ENCODE measurements around the gene C11orf54.

The C11orf54 gene

DNA sequence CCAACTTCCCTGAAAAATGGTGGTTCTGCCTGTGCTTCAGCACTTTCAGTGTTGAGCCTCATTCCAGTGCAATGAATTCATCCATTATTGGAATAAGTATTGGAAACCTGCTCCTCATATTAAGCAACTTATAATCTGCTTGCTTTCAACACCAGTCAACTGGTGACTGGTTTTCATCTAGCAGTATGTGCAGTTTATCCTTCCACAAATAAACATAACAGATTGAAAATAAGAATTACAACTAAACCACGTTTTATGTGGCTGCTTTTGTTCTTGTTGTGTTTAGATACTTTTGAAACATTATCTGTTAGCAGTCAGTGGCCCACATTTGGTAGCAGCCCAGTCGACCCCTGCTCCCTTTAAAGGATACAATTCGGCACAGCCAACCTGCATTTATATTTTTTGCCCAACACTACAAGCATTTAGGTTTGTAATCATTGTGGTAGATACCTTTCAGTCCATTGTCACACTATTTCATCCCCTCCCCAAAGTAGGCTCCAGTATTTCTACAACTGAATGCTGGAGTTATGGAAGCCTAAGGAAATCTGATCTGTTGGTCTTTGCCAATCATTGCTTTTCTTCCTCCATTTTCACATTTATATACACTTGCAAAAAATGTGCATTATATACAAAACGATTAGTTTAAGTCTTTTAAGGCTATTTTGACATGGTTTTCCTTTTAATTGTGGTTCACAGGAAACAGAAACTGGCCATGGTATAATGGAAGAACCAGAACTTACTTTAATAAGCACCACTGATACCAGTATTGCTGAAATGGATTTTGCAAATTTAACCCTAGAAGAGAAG lies 13.3 kb upstream of the C11orf54 start:
- H3K36me3 Mint-ChIP-seq (ENCODE audit: low read depth): peaks cover 92% of the 10 kb centered on the region
- H3K4me3 Mint-ChIP-seq: no peak overlapping the region
- no peak for DNase-seq
- H3K9me3 Mint-ChIP-seq: no peaks in the 10 kb centered on the region
- H3K27ac Mint-ChIP-seq: peak overlapping the region; percentile 80
- peaks cover 22% of the 10 kb centered on the region for H3K4me1 Mint-ChIP-seq (ENCODE audit: low read depth)
- no peaks in the 10 kb centered on the region for H3K27me3 Mint-ChIP-seq

GRCh38 chr11:93728792-93729128 lies 12.7 kb upstream of the C11orf54 start:
- no peak for DNase-seq
- no peaks in the 10 kb centered on the region for H3K27me3 Mint-ChIP-seq
- H3K36me3 Mint-ChIP-seq (ENCODE audit: low read depth): peaks cover 95% of the 10 kb centered on the region
- peak overlapping the region; percentile 80 for H3K27ac Mint-ChIP-seq
- H3K4me3 Mint-ChIP-seq: no peak overlapping the region
- peaks cover 28% of the 10 kb centered on the region for H3K4me1 Mint-ChIP-seq (ENCODE audit: low read depth)
- no peaks in the 10 kb centered on the region for H3K9me3 Mint-ChIP-seq

DNA sequence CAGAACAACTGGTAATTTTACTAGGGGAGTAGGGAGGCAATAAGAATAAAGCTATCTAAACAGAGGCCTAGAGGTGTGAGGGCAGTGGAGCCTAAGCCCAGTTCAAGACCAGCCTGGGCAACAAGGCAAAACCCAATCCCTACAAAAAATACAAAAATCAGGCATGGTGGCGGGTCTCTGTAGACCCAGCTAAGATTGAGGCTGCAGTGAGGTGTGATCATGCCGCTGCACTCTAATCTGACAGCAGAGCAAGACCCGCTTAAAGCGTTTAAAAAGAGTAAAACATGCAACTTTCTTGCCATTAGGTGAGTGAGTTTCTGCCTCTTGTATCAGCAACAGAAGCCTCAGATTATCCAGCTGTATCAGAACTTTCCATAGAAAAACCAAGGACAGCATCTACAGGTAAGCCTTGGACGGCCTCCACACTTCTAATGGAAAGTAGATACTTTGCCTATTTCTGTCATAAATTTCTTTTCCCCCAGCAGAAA lies 12.3 kb upstream of the C11orf54 start:
- Mint-ChIP-seq H3K4me1 (ENCODE audit: low read depth) (peaks cover 31% of the 10 kb centered on the region), H3K4me3 (no peak overlapping the region), H3K27ac (peak overlapping the region; percentile 80), H3K27me3 (no peaks in the 10 kb centered on the region), H3K36me3 (ENCODE audit: low read depth) (peaks cover 96% of the 10 kb centered on the region), H3K9me3 (no peaks in the 10 kb centered on the region)
- peak; percentile 50 for DNase-seq

DNA sequence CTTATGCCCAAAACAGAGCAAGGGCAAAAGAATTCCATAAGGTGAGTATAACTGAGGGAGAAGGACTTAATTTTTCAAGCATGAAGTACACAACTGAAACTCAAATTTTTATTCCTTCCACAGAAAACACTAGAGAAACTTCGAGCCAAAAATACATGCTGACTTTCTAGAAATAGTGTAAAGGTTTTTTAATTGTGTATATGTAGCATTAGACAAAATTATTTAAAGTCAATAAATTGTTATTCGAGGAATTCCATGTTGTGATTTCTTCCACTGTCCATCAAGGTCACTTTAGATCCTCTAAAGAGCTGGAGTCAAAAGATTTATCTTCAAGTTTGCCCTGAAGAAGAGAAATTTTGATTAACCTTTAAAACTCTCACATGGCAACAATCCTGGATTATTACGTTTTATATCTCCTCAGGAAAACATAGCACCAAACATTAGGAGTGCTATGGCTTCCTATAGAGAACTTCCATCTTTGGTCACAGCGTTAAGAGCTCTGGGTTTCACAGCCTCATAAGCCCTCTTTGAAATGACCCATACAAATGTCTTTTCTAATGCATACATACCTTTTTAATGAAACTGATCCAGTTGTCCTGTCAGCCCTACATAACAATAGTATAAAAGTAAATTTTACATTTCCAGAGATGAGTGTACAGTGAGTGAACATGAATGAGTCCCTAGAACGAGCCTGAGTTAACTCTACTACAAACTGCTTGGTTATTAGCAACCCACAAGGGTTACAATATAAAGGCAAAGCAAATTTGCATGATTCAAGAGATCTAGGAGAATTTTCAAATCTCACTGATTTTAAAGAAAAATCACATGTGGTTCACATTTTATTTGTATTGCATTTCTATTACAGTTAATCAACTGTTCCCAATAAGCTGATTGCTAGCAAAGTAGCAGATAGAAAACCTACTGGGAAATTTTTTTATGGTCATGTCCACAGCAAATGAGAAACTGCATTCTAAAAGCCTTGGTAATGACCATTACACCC lies 11.1 kb upstream of the C11orf54 start:
- H3K27me3 Mint-ChIP-seq: no peaks in the 10 kb centered on the region
- peak overlapping the region; percentile 80 for H3K27ac Mint-ChIP-seq

DNA sequence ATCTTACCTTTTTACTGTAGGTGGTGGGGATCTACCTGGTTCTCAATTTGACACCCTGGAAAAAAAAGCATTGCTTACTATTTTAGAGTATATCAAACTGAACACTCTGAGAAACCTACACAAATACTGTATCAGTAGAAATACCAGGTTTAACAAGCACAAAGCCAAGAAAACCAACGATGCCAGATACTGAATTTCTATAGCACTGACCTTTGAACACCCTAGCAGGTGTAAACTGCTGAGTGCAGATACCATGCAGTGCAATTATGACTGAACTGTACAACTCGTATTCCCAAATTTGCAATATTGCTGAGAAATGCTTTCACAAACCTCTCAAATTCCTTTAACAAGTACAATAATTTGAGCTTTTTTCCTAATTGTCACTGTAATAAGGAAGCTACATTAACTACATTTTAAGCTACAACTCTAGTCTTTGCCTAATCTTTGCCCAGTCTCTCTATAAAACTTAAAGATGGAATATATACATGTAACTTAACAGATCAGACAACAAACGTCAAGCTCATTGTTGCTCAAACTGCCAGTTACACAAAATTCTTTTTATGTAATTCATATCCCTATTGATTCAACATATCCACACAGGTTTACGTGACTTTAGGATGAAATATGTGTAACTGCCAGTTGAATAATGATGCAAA lies 9.1 kb upstream of the C11orf54 start:
- Mint-ChIP-seq H3K27ac (peak overlapping the region; percentile 80), H3K4me1 (ENCODE audit: low read depth) (peaks cover 57% of the 10 kb centered on the region), H3K4me3 (peak overlapping the region; percentile 27), H3K36me3 (ENCODE audit: low read depth) (peaks cover 100% of the 10 kb centered on the region), H3K27me3 (no peaks in the 10 kb centered on the region), H3K9me3 (no peaks in the 10 kb centered on the region)
- DNase-seq: no peak

More for the DNA sequence above, 11.1 kb upstream of the C11orf54 start:
- Mint-ChIP-seq H3K9me3 (no peaks in the 10 kb centered on the region), H3K36me3 (ENCODE audit: low read depth) (peaks cover 99% of the 10 kb centered on the region), H3K4me1 (ENCODE audit: low read depth) (peaks cover 41% of the 10 kb centered on the region), H3K4me3 (no peak overlapping the region)
- no peak for DNase-seq

DNA sequence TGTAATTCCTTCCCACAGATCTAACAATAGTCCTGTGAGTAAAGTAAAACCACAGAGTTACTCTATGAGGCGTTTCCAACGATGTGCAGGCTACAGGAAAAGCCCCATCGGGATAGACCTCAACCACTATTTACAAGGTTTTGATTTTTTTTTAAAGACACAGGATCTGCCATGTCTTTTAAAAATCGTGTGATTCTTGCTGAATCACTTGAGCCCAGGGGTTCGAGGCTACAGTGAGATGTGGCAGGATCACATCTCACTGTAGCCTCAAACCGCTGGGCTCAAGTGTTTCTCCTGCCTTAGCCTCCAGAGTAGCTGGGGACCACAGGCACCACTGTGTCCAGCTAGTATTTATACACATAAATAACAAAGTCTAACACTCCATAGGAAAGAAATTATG lies 8.0 kb upstream of the C11orf54 start:
- H3K4me1 Mint-ChIP-seq (ENCODE audit: low read depth): peaks cover 67% of the 10 kb centered on the region
- no peaks in the 10 kb centered on the region for H3K27me3 Mint-ChIP-seq
- H3K27ac Mint-ChIP-seq: peak overlapping the region; percentile 90
- peaks cover 100% of the 10 kb centered on the region for H3K36me3 Mint-ChIP-seq (ENCODE audit: low read depth)
- peak overlapping the region; percentile 54 for H3K4me3 Mint-ChIP-seq
- no peak for DNase-seq
- no peaks in the 10 kb centered on the region for H3K9me3 Mint-ChIP-seq

DNA sequence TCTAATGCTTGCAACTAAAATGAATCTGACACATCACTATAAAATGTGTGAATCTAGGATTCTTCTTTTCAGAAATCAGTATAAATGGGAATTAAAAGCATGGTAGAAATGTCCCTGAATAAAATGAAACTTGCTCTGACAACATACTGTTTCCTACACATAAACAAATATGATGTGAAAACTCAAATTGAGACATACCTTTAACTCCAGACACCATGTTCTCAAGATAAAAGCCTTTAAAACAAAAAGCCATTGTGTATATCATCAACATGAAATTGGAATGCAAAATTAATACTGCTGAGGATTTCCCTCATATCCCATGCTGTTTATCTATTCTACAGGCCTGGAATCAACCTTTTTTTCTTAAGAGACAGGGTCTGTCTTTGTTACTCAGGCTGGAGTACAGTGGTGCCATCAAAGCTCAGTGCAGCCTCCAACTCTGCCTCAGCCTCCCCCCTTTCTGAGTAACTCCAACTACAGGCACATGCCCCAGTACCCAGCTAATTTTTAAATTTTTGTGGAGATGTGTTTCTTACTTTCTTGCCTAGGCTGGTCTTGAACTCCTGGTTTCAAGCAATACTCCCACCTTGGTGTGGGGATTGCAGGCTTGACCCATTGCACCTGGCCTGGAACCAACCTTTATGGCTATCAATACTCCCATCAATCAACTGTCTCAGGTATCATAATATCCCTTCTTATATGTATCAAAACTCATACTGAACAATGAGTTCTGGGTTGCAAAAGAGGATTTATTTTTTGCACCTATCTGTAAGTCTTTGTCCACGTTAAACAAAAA lies 6.8 kb upstream of the C11orf54 start:
- Mint-ChIP-seq H3K36me3 (ENCODE audit: low read depth) (peaks cover 100% of the 10 kb centered on the region), H3K27ac (peak overlapping the region; percentile 90), H3K27me3 (no peaks in the 10 kb centered on the region), H3K9me3 (no peaks in the 10 kb centered on the region), H3K4me1 (ENCODE audit: low read depth) (peaks cover 67% of the 10 kb centered on the region), H3K4me3 (peak overlapping the region; percentile 100)
- no peak for DNase-seq

DNA sequence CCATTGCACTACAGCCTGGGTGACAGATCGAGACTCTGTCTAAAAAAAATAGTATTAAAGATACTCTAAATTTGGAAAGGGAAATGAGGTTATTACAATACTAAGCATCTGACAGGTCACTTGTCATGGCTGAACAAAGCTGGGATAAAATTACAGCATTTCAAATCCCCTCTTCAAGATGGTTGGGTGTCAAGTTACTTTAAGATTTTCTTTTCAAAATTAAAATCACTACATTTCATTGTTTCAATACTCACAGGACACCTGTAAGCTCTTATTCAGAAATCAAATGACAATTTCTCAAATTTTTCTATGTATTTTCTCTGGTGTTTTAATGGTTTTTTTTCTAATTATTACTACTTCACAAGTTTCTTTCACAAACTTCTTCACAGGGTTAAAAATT lies 5.8 kb upstream of the C11orf54 start:
- Mint-ChIP-seq H3K4me1 (ENCODE audit: low read depth) (peaks cover 63% of the 10 kb centered on the region), H3K9me3 (no peaks in the 10 kb centered on the region), H3K27ac (peak overlapping the region; percentile 90), H3K36me3 (ENCODE audit: low read depth) (peaks cover 100% of the 10 kb centered on the region), H3K27me3 (no peaks in the 10 kb centered on the region), H3K4me3 (peak overlapping the region; percentile 100)
- no peak for DNase-seq

DNA sequence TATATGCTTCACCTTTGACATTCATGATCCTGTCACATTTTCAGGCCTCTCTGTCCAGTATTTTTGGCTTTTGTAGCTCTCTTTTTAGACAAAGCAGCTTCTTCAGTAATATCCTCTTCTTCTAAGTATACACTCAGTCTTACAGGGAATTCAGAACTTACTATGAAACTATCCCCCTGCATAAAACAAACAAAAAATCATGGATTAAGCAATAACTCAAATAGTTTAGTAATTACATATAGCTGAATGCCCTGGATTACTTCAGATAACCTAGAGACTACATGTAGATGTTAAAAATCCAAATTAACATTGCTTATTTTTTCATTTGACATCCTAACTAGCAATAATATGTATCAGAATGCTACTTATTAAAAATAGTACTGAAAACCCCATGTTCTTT lies 5.3 kb upstream of the C11orf54 start:
- peaks cover 63% of the 10 kb centered on the region for H3K4me1 Mint-ChIP-seq (ENCODE audit: low read depth)
- no peak for DNase-seq
- H3K27me3 Mint-ChIP-seq: no peaks in the 10 kb centered on the region
- peak overlapping the region; percentile 100 for H3K4me3 Mint-ChIP-seq
- peak overlapping the region; percentile 90 for H3K27ac Mint-ChIP-seq
- peaks cover 100% of the 10 kb centered on the region for H3K36me3 Mint-ChIP-seq (ENCODE audit: low read depth)
- no peaks in the 10 kb centered on the region for H3K9me3 Mint-ChIP-seq

GRCh38 chr11:93737904-93738612 lies 3.4 kb upstream of the C11orf54 start:
- Mint-ChIP-seq H3K9me3 (no peaks in the 10 kb centered on the region), H3K36me3 (ENCODE audit: low read depth) (peaks cover 99% of the 10 kb centered on the region), H3K4me3 (peak overlapping the region; percentile 100), H3K27ac (peak overlapping the region; percentile 100), H3K4me1 (ENCODE audit: low read depth) (peaks cover 60% of the 10 kb centered on the region), H3K27me3 (no peaks in the 10 kb centered on the region)
- no peak for DNase-seq

DNA sequence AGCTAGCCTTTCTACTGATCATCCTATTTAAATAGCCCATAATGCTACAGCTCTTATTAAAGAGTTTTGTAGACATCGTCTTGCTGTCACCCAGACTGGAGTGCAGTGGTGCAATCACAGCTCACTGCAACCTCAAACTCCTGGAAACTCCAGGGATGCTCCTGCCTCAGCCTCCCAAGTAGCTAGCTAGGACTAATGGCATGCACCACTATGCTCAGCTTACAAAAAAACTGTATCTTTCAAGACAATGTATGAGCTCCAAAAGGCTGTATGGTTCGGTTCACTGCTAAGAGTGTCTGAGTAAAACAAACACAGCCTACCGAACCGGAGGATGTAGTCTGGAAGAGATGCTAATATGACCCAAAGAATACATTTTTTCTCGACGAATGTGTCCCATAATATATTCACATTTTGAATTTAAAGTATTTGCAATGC lies 2.8 kb upstream of the C11orf54 start:
- H3K4me1 Mint-ChIP-seq (ENCODE audit: low read depth): peaks cover 60% of the 10 kb centered on the region
- no peaks in the 10 kb centered on the region for H3K27me3 Mint-ChIP-seq
- no peaks in the 10 kb centered on the region for H3K9me3 Mint-ChIP-seq
- peak overlapping the region; percentile 100 for H3K4me3 Mint-ChIP-seq
- DNase-seq: no peak
- peaks cover 99% of the 10 kb centered on the region for H3K36me3 Mint-ChIP-seq (ENCODE audit: low read depth)
- peak overlapping the region; percentile 100 for H3K27ac Mint-ChIP-seq

DNA sequence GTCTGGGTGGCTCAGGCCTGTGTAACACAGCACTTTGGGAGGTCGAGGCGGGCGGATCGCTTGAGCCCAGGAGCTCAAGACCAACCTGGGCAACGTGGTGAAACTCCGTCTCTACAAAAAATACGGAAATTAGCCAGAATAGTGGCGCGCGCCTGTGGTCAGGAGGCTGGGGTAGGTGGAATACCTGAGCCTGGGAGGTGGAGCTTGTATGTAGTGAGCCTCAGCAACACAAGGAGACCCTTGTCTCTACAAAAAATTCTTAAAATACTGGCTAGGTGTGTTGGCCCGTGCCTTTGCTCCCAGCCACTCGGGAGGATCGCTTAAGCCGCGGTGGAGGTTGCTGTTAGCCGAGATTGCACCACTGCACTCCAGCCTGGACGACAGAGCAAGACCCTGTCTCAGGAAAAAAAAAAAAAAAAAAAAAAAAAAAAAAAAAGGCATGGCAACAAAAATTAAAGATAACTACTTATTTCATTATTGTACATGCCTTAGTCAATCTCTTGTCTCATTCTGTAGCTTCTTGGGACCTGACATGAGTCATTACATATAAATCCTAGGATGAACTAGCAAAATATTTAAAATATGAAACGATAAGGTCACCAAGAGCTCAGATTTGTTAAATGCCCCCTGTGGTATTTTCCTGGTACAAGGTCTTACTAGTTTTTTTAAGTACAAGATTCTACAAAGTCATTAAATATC lies 1.3 kb upstream of the C11orf54 start:
- H3K36me3 Mint-ChIP-seq (ENCODE audit: low read depth): peaks cover 88% of the 10 kb centered on the region
- H3K9me3 Mint-ChIP-seq: no peaks in the 10 kb centered on the region
- peak; percentile 66 for DNase-seq
- H3K27me3 Mint-ChIP-seq: no peaks in the 10 kb centered on the region
- H3K27ac Mint-ChIP-seq: peak overlapping the region; percentile 100
- peak overlapping the region; percentile 100 for H3K4me3 Mint-ChIP-seq
- peaks cover 57% of the 10 kb centered on the region for H3K4me1 Mint-ChIP-seq (ENCODE audit: low read depth)

DNA sequence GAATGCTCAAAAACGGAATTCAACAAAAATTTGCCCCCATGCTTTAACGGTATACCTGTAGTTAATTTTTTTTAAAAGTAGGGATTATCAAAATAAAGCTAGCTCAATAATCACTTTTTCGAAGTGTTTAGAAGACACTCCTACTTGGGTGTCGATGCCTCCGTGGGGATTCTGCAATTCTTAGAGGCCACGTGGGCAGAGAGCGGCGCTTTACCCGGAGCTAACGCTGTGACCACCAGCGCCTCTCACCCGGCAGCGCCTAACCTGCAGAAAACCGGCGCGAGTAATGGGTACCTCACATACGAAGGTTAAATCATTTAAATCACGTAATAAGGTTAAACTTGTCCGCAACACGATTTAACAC lies 760 bp upstream of the C11orf54 start:
- no peak for DNase-seq
- Mint-ChIP-seq H3K27me3 (no peaks in the 10 kb centered on the region), H3K36me3 (ENCODE audit: low read depth) (peaks cover 83% of the 10 kb centered on the region), H3K27ac (peak overlapping the region; percentile 100), H3K4me3 (peak overlapping the region; percentile 100), H3K4me1 (ENCODE audit: low read depth) (peaks cover 54% of the 10 kb centered on the region), H3K9me3 (no peaks in the 10 kb centered on the region)

Data from activated T-cell treated with anti-CD3 and anti-CD28 coated beads, Interleukin-2, amount 50 U/mL, for 24 hours (primary cell).